GM12864 (cell line): Measurements from ENCODE around the gene MCM8.

ENCODE experiments used
- DNase-seq: peaks from one replicate; pipeline ENCODE4 v3.0.0-alpha.2; 2011; ENCODE audit warnings: low read depth
- H3K4me3 ChIP-seq: 2 replicates; pipeline ENCODE4 v1.5.1; 2011; ENCODE audit warnings: mild to moderate bottlenecking, low read depth, low read length, control low read depth
- CTCF ChIP-seq: IDR thresholded peaks from 2 replicates; pipeline ENCODE4 v1.5.1; 2011; ENCODE audit warnings: low read depth, mild to moderate bottlenecking, moderate library complexity, low read length, control low read depth, inconsistent platforms; ENCODE audit errors: missing control alignments

MCM8 gene

GRCh38 chr20:6037082-6037481 is 86.6 kb downstream of the MCM8 start:
- no peak for TF ChIP-seq CTCF
- no peak for DNase-seq
- no peak overlapping the region for H3K4me3 ChIP-seq

- no peak for DNase-seq
- no peak for TF ChIP-seq CTCF
- H3K4me3 ChIP-seq: no peak overlapping the region
Observed at GRCh38 chr20:6038256-6038655, 87.8 kb downstream of the MCM8 start.

- DNase-seq: no peak
- no peak overlapping the region for H3K4me3 ChIP-seq
- no peak for TF ChIP-seq CTCF
Observed at GRCh38 chr20:6039766-6040165, 89.3 kb downstream of the MCM8 start.

- no peak overlapping the region for H3K4me3 ChIP-seq
- DNase-seq: no peak
- TF ChIP-seq CTCF: no peak
Observed at GRCh38 chr20:6040540-6040939, 90.1 kb downstream of the MCM8 start.

GRCh38 chr20:6040958-6041807 is 90.7 kb downstream of the MCM8 start:
- no peak overlapping the region for H3K4me3 ChIP-seq
- TF ChIP-seq CTCF: no peak
- no peak for DNase-seq

- TF ChIP-seq CTCF: no peak
- no peak overlapping the region for H3K4me3 ChIP-seq
- no peak for DNase-seq
Observed at GRCh38 chr20:6041808-6042265, 91.4 kb downstream of the MCM8 start.

GRCh38 chr20:6044115-6044514 is 93.7 kb downstream of the MCM8 start:
- DNase-seq: no peak
- TF ChIP-seq CTCF: no peak
- H3K4me3 ChIP-seq: no peak overlapping the region
